Spleen (tissue), 11 donors: ENCODE data around the gene FURIN. TPM values are rescaled to one million over a fixed set of nuclear protein-coding genes. Genes with fewer than 3 reads are reported as not detected.

Experiments used
- DNase-seq: peaks from one replicate; pipeline ENCODE4 v3.0.0-alpha.2; 2020
- H3K27ac ChIP-seq, 8 donors: fragments of 200-600 bp; sonication (generic) in 7 of 8; 1 replicate in 4 of 8; 2 replicates in 4 of 8; pipeline versions ENCODE4 v1.5.0 to v1.8.0; 2016 to 2021; ENCODE audit warnings: inconsistent platforms in 4 of 8, mild to moderate bottlenecking in 4 of 8, moderate library complexity in 1 of 8
- H3K27me3 ChIP-seq, 7 donors: fragments of 200-600 bp; sonication (generic) in 6 of 7; replicated peaks in 1 of 7; 1 replicate in 4 of 7; 2 replicates in 3 of 7; pipeline versions ENCODE4 v1.5.0 to v1.8.0; 2016 to 2021; ENCODE audit warnings: inconsistent platforms in 3 of 7, mild to moderate bottlenecking in 1 of 7
- H3K36me3 ChIP-seq, 6 donors: fragments of 200-600 bp; sonication (generic) in 5 of 6; 1 replicate in 4 of 6; 2 replicates in 2 of 6; pipeline versions ENCODE4 v1.5.0 to v1.8.0; 2016 to 2021; ENCODE audit warnings: inconsistent platforms in 2 of 6
- H3K4me1 ChIP-seq, 6 donors: fragments of 200-600 bp; sonication (generic) in 5 of 6; 1 replicate in 3 of 6; 2 replicates in 3 of 6; pipeline versions ENCODE4 v1.5.0 to v1.8.0; 2016 to 2021; ENCODE audit warnings: inconsistent platforms in 3 of 6
- H3K4me3 ChIP-seq, 8 donors: fragments of 200-600 bp; sonication (generic) in 7 of 8; 1 replicate in 4 of 8; 2 replicates in 4 of 8; pipeline versions ENCODE4 v1.5.0 to v1.8.0; 2016 to 2021; ENCODE audit warnings: inconsistent platforms in 4 of 8, mild to moderate bottlenecking in 4 of 8, moderate library complexity in 2 of 8
- H3K9me3 ChIP-seq, 8 donors: fragments of 200-600 bp; sonication (generic) in 7 of 8; 1 replicate in 4 of 8; 2 replicates in 4 of 8; pipeline versions ENCODE4 v1.5.0 to v1.8.0; 2016 to 2021; ENCODE audit warnings: inconsistent platforms in 4 of 8
- CTCF ChIP-seq, 11 experiments: fragments of 200-600 bp in 7 of 11; fragments of 450-650 bp in 4 of 11; sonication (generic) in 4 of 11; IDR thresholded peaks in 8 of 11; conservative IDR thresholded peaks in 3 of 11; 1 replicate in 7 of 11; 2 replicates in 4 of 11; pipeline versions ENCODE4 v1.4.0 to v1.8.0; 2016 to 2021; ENCODE audit warnings: antibody characterized with exemption in 11 of 11, inconsistent platforms in 4 of 11, mild to moderate bottlenecking in 1 of 11
- POLR2A ChIP-seq, 3 donors: fragments of 450-650 bp; IDR thresholded peaks; one replicate each; pipeline ENCODE4 v1.5.1; 2017; ENCODE audit warnings: antibody characterized with exemption in 3 of 3, mild to moderate bottlenecking in 1 of 3
- POLR2AphosphoS5 ChIP-seq, 3 donors: sonication (generic); formaldehyde crosslinking; IDR thresholded peaks; one replicate each; pipeline ENCODE4 v1.5.1; 2017; ENCODE audit warnings: antibody characterized with exemption in 3 of 3
- WGBS, 5 donors: extraction: QIAGEN DNeasy Blood & Tissue Kit in 3 of 5; methylation state at CpG; one replicate each; pipeline versions ENCODE4 v1.1.5 to v1.1.7; 2013 to 2018; 5-methylcytosine and 5-hydroxymethylcytosine counted together
- intact Hi-C: fragments of 100-400 bp; cut with DNase I; formaldehyde crosslinking; loops from one replicate; pipeline ENCODE4 v1.15.0; 2023; ENCODE audit warnings: low total_unique reads
- polyA plus RNA-seq, 3 donors: library from polyadenylated mRNA; stranded (reverse); fragments of 200-250 nt; gene quantifications; one replicate each; pipeline ENCODE4 v1.2.1, GENCODE V29; 2013
- total RNA-seq, 7 donors: library from RNA; depleted of rRNA in 3 of 7; stranded (reverse); fragments of >200 nt in 3 of 7; fragmentation: NEBNext Ultra II Directional in 4 of 7; extraction: Animal tissue kit (Norgen Biotek cat#: 25700) in 4 of 7; gene quantifications; one replicate each; pipeline versions ENCODE4 v1.1.0 to v1.2.1, GENCODE V29; 2016 to 2021
- donor health status: healthy with polysubstance abuse.
- donor health status: DM: no; HTN: no; CAD: no; lungs with moderate emphysema.
- donor health status: DM: no; HTN: no; CAD: no.
- donor health status: Bipolar disorder and iron deficiency.
- donor health status: healthy.
- donor health status: DM: no; HTN: no; CAD: no.
- donor health status: DM: yes; HTN: yes; CAD: no.

Gene FURIN
- total and polyA plus RNA-seq, 10 donors, result 10.0 to 139 (median 79.0) TPM

- DNase-seq, result peak; percentile 72
- Histone ChIP-seq H3K4me3 (no peak overlapping the region), H3K9me3 (no peaks in the 10 kb centered on the region), H3K4me1 (peaks cover 0 to 68% (median 14%) of the 10 kb centered on the region in 6 donors), H3K36me3 (peaks cover 17 to 100% (median 98%) of the 10 kb centered on the region in 6 donors), H3K27ac (peak overlapping the region in 3 of 8 donors; percentile 24 to 30 (median 24)), H3K27me3 (no peaks in the 10 kb centered on the region)
- 81 to 91% (median 88%) methylated on average over 8 of the region's 8 CpGs for WGBS, 5 donors
- TF ChIP-seq POLR2AphosphoS5 (IDR thresholded peaks at IDR 0.05) (no peak), POLR2A (IDR thresholded peaks at IDR 0.05) (no peak), CTCF (IDR thresholded peaks at IDR 0.05 in 8 of 11, conservative IDR thresholded peaks at IDR 0.05 in 3 of 11) (no peak)
- intact Hi-C loops, result no loop called here
Measured at GRCh38 chr15:90909976-90910375, 41.6 kb downstream of the FURIN start.

GRCh38 chr15:90910441-90911301, 42.3 kb downstream of the FURIN start:
- no peak overlapping the region for H3K4me3 ChIP-seq
- 96% methylated on average over 15 to 24 of the region's 24 CpGs for WGBS, 5 donors
- no peaks in the 10 kb centered on the region for H3K27me3 ChIP-seq
- H3K27ac ChIP-seq, result peak overlapping the region in 3 of 8 donors; percentile 24 to 30 (median 24)
- peaks cover 0 to 68% (median 17%) of the 10 kb centered on the region in 6 donors for H3K4me1 ChIP-seq
- TF ChIP-seq POLR2AphosphoS5 (IDR thresholded peaks at IDR 0.05) (peak in 1 of 3 donors; percentile 50), CTCF (IDR thresholded peaks at IDR 0.05 in 8 of 11, conservative IDR thresholded peaks at IDR 0.05 in 3 of 11) (no peak), POLR2A (IDR thresholded peaks at IDR 0.05) (no peak)
- intact Hi-C loops, result no loop called here
- H3K36me3 ChIP-seq, result peaks cover 17 to 100% (median 99%) of the 10 kb centered on the region in 6 donors
- peak; percentile 62 for DNase-seq
- H3K9me3 ChIP-seq, result no peaks in the 10 kb centered on the region

- H3K4me1 ChIP-seq, result peaks cover 0 to 71% (median 18%) of the 10 kb centered on the region in 6 donors
- 92 to 96% (median 95%) methylated on average over 5 to 19 of the region's 19 CpGs; no CpG with 5 or more reads in 1 of the 5 donors for WGBS, 5 donors
- TF ChIP-seq POLR2A (IDR thresholded peaks at IDR 0.05), result no peak
- no peak for TF ChIP-seq POLR2AphosphoS5 (IDR thresholded peaks at IDR 0.05)
- no peak for TF ChIP-seq CTCF (IDR thresholded peaks at IDR 0.05 in 8 of 11, conservative IDR thresholded peaks at IDR 0.05 in 3 of 11)
- no peaks in the 10 kb centered on the region for H3K9me3 ChIP-seq
- no peak overlapping the region for H3K4me3 ChIP-seq
- peak; percentile 68 for DNase-seq
- H3K36me3 ChIP-seq, result peaks cover 17 to 100% (median 98%) of the 10 kb centered on the region in 6 donors
- no peaks in the 10 kb centered on the region for H3K27me3 ChIP-seq
- intact Hi-C loops, result no loop called here
- peak overlapping the region in 3 of 8 donors; percentile 21 to 93 (median 24) for H3K27ac ChIP-seq
Measured at GRCh38 chr15:90911302-90911623, 42.9 kb downstream of the FURIN start.
